HG03354 (cell line): ENCODE measurements around the gene HELZ2.

Experiments used
- ATAC-seq: cut with Tn5 transposase; IDR thresholded peaks from one replicate; pipeline ENCODE4 v1.9.1; 2021; ENCODE audit warnings: mild to moderate bottlenecking; ENCODE audit not compliant: unreplicated experiment, poor library complexity, severe bottlenecking

The HELZ2 gene

DNA sequence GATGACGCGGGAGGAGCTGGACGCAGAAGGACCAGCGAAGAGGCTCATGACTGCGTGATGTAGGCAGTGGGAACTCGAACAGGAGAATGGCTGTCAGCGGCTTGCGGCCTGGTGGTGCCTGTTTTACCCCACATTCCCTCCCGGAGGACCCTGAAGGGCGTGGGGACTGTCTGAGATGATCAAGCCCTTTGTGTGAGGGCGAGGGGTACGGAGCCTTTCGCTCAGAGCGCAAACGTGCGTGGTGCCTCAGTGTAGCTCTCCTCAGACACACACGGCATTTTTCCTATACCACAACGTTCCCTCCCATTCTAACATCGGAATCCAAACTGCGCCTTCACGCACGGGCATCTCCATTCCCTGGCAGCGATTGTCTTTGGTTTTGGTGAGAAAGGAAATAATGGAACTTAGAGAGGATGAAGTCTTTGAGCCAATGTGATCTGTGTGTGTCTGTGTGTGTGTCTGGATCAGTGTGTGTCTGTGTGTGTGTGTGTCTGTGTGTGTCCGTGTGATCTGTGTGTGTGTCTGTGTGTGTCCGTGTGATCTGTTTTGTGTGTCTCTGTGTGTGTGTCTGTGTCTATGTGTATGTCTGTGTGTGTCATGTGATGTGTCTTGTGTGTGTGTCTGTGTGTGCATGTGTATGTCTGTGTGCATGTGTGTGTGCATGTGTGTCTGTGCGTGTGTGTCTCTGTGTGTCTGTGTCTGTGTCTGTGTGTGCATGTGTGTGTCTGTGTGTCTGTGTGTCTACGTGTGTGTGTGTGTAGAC lies 42.2 kb downstream of the HELZ2 start:
- ATAC-seq: no peak

DNA sequence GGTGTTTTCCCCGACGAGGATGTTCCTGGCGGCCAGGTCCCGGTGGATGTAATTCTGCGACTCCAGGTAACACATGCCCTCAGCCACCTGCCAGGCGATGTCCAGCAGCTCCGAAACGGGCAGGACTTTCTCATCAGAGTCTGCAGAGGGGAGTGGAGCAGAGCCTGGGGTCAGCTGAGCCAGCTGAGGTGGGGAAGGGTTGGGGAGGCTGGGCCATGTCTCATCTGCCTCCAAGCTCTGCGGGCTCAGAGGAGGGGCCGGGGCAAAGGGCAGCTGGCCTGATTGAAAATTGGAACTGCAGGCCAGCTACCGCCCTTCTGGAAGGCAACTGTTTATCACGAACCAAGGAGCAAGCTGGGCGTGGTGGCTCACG lies 43.3 kb downstream of the HELZ2 start:
- ATAC-seq: no peak

DNA sequence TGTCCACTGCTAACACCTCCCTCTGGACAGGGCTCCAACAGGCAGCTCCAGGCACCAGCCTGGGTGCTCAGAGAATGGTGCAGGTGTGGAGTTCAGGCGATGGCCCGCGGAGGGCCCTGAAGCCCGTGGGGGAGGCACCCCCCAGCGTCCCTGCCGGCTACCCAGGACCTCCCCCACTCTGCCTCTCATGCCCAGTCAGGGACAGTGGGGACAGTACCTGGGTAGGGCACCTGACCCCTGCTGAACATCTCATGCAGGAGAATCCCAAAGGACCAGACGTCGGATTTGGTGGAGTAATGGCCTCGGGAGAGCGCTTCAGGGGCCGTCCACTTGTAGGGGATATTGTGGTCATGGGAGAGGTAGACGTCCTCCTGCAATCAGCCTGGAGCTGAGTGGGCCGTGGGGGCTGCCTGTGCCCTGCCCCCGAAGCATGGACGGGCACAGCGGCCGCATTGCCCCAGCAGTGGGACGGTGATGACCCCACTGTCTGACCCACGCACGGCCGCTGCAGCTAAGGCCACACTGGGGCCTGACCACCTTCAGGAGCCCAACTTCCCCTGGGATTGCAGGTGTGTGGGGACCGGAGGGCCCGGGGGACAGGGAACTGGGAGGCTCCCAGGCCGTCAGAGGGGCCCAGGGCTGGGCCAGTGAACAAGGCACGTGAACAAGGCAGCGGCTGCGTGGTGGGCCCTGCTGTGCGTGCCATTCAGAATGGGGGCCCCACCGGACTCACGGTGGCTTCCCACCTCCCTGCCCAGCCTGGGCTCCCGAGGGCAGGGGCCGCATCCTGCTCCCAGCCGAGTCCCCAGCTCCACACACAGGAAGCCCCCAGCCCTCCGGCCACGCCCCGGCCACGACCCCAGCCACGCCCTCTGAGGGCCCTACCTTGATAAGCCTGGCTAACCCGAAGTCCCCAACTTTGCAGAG lies 43.9 kb downstream of the HELZ2 start:
- ATAC-seq: no peak

DNA sequence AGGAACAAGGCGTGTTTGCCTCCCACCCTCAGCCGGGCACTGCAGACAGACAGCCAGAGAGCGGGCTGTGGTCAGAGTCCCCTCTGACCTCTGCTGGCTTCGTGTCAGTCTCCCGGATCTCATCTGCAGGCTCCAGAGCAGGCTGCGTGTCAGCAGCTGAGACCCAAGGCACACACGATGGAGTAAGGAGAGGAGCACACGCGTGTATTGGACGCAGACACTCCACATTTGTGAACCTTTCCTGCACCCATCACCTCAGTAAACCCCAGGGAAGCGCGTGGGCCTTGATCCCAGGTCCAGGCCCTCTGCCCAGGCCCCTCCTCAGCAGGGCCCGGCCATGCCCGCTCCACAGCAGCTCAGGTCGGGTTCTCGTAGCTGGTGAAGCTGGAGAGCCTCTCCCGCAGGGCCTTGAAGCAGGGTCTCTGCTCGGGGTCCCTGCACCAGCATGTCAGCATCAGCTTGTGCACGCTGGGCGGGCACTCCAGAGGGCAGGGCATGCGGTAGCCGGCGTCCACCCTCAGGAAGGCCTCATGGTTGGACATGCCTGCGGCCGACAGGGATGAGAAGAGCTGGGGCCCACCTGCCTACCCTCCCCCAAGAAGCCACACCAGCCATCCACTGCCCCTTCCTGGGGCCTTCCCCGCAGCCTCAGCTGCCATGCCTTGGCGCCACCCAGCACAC lies 44.7 kb downstream of the HELZ2 start:
- no peak for ATAC-seq

DNA sequence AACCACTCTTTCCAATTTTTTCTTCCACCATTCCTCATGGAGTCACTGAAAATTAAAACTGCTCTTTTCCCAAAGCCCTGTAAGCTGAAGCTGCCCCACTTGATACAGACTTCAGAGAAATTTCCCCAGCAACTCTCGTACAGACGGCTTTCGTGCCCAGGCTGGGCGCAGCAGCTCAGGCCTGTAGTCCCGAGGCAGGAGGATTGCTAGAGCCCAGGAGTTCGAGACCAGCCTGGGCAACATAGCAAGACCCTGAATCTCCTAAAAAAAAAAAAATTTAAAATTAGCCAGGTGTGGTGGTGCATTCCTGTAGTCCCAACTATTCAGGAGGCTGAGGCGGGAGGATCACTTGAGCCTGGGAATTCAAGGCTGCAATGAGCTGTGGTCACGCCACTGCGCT lies 46.9 kb downstream of the HELZ2 start:
- no peak for ATAC-seq

DNA sequence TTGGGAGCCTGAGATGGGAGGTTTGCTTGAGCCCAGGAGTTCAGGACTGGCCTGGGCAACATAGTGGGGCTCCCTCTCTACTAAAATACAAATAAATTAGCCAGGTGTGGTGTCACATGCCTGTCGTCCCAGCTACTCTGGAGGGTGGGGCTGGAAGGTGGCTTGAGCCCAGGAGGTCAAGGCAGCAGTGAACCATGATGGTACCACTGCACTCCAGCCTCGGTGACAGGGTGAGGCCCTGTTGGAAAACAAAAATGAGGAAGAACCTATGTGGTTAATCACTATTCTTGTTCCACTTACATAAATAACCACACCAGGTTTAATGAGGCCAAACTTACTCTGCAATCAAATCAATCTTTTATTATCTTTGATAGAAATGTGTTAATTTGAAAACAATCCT lies 48.1 kb downstream of the HELZ2 start:
- ATAC-seq: no peak

DNA sequence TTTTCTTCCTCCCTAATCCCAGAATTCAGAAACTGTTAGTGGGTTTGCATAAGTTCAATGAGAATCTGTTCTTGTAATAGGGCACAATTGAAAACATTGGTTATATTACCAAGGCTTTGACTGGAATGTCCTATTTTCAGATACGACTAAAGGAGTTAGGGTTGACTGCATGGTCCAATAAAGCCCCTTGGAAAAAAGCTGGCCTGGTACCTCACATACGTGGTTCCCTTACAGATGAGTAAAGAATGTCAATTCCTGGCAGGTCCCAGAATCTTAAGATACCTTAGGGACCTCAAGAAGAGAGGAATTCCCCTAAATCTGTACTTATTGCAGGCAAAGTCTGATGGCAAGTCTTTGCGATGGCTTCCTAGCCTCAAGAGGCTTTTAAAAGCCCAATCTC lies 48.9 kb downstream of the HELZ2 start:
- no peak for ATAC-seq
